Omental fat pad (tissue), 4 donors: Measurements from ENCODE around the gene RBM28. TPM values are rescaled to one million over a fixed set of nuclear protein-coding genes. Genes with fewer than 3 reads are reported as not detected.

Experiments used
- ATAC-seq: fragments of 150-250 bp; one replicate; pipeline ENCODE4 v1.9.1; 2016; ENCODE audit warnings: mild to moderate bottlenecking, moderate library complexity; ENCODE audit not compliant: low FRiP score
- DNase-seq: peaks from one replicate; pipeline ENCODE4 v3.0.0-alpha.2; 2019; ENCODE audit warnings: low spot score
- CTCF ChIP-seq, 3 donors: fragments of 450-650 bp; IDR thresholded peaks; one replicate each; pipeline ENCODE4 v1.5.1; 2016 to 2017; ENCODE audit warnings: antibody characterized with exemption in 3 of 3, mild to moderate bottlenecking in 3 of 3, moderate library complexity in 2 of 3
- total RNA-seq, 4 donors: library from RNA; depleted of rRNA; stranded (reverse); fragments of >200 nt; gene quantifications; one replicate each; pipeline ENCODE4 v1.1.0, GENCODE V29; 2016

Gene RBM28
- total RNA-seq, 4 donors from 2014 or later: 21.5 to 79.0 (median 29.5) TPM

GRCh38 chr7:128370491-128370890, 26.8 kb upstream of the RBM28 start:
- ATAC-seq (no peak), DNase-seq (no peak)
- TF ChIP-seq CTCF (IDR thresholded peaks at IDR 0.05): no peak

- DNase-seq (no peak), ATAC-seq (no peak)
- no peak for TF ChIP-seq CTCF (IDR thresholded peaks at IDR 0.05)
These were observed 23.3 kb upstream of the RBM28 start for GRCh38 chr7:128366986-128367385.

GRCh38 chr7:128366300-128366699, 22.6 kb upstream of the RBM28 start:
- TF ChIP-seq CTCF (IDR thresholded peaks at IDR 0.05): no peak
- DNase-seq (no peak), ATAC-seq (no peak)

GRCh38 chr7:128365432-128365831, 21.7 kb upstream of the RBM28 start:
- ATAC-seq: no peak
- no peak for TF ChIP-seq CTCF (IDR thresholded peaks at IDR 0.05)
- DNase-seq: no peak

GRCh38 chr7:128364166-128364870, 20.6 kb upstream of the RBM28 start:
- ATAC-seq: no peak
- TF ChIP-seq CTCF (IDR thresholded peaks at IDR 0.05): no peak
- no peak for DNase-seq

- no peak for ATAC-seq
These were observed 19.6 kb upstream of the RBM28 start for GRCh38 chr7:128363261-128363721.

More at GRCh38 chr7:128363261-128363721, 19.6 kb upstream of the RBM28 start:
- DNase-seq: no peak
- no peak for TF ChIP-seq CTCF (IDR thresholded peaks at IDR 0.05)
